HG03103 (cell line): ENCODE data around the gene POLG.

Experiments used
- ATAC-seq: cut with Tn5 transposase; IDR thresholded peaks from one replicate; pipeline ENCODE4 v1.9.1; 2021; ENCODE audit warnings: low read depth; ENCODE audit not compliant: unreplicated experiment

The POLG gene

DNA sequence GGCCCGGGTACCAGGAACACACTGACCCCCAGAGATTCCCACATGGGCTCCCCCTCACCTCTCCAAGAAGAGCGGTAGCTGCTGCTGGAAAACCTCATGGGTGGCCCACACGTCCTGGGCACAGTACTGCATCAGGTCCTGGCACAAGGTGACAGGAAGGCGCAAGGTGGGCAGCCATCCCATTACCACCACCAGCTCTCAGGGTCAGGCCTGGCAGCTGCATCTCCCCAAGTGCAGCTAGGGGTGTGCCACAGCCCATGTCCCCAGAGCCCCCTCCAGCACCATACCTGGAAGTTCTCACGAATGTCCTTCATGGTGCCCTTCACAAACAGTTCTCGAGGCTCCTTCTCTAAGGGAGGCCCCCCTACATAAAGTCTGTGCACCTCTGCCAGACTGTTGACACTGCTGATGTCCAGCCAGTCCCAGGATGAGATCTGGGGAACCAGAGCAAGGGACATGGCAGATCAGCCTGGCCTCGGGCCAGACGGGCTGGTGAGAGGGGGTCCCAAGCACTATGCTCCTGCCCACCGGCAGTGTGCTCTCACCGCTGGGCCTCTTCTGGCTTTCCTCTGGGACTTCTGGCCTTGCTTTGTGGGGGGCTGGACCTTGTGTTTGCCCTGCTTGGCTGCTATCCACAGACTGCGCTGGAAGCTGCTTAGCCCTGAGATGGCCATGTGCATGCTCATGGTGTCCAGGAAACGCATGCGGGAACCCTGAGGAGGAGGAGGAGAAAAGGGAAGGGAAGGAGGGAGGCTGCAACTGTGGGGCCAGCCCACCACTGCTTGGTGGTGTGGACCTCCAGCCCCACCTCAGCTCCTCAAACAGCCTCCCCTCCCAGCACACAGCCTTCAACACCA lies 6.0 kb downstream of the POLG start:
- ATAC-seq: no peak

DNA sequence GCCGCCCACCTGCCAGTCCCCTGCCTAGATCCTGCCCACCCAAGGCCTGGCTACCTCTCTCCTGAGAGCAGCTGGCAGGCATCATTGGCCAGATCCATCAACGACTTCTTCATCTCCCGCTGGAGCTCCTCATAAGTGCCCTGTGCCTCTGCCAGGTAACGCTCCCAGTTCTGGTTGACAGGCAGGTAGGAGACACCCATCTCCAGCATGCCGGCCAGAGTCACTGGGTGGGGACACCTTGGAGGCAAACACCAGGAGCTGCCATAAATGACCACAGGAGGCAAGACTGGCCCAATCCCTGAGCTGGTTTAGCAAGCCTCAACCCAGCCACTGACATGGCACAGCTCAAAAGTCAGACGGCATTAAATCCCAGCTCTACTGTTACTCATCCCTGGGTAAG lies 7.5 kb downstream of the POLG start:
- no peak for ATAC-seq

DNA sequence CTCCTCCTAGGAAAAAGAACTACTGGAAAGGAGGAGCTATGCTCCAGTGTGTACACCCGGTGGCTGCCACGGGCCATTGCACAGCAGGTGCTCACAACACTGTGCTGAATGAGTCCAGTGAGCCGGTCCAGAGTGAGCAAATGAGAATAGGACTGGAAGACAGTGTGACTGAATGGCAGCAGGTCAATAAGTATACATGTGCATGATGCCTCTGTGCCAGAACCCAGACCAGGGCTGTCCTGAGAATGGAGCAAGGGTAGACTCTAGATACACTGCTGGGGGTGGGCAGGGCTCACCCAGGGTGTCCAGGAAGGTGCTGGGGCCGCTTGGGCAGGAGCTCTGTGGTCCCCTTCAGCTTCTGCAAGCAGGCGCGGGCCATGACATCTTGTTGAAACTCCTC lies 8.3 kb downstream of the POLG start:
- ATAC-seq: no peak

DNA sequence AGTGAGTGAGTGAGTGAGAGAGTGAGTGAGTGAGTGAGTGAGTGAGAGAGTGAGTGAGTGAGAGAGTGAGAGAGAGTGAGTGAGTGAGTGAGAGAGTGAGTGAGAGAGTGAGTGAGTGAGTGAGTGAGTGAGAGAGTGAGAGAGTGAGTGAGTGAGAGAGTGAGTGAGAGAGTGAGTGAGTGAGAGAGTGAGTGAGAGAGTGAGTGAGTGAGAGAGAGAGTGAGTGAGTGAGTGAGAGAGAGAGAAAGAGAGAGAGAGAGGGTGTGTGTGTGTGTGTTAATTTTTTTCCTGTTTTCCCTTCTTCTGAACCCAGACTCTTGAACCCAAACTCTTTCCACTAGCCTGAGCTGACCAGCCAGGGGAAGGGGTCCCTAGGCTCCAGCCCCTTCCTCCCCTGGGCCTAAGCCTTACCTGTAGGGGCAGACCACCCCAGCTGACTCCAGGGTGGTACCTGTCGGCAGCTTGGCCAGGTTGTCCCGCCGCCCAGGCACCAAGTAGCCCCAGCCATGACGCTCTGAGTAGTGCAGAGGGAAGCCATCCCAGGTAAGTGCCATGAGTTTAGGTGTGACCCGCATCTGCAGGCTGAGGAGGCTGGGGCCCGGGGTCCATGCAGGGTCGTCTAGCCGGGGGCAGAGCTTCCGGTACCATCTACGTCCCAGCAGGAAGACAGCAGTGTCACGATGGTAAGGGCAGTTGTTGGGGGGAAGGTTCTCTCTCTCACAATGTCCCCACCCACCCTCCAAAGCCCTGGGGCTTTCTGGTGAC lies 9.4 kb downstream of the POLG start:
- ATAC-seq: no peak

DNA sequence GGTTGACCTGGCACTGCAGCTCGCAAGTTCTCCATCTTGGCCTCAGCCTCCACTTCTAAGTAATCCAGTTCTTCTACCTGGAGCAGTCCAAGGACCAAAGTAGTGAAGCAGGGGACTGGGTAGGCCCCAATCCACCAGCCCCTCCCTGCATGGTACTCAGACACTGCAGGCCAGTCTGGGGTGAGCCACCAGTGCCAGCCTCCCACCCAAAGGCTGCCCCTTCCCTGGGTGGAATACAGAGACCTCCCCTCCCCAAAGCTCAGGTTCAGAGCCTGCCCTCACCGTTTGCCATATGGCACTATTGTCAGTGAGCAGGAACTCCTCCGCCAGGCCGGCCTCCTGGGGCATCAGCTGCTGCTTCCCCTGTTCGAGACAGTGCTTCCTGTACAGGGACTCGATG lies 10.8 kb downstream of the POLG start:
- ATAC-seq: no peak

DNA sequence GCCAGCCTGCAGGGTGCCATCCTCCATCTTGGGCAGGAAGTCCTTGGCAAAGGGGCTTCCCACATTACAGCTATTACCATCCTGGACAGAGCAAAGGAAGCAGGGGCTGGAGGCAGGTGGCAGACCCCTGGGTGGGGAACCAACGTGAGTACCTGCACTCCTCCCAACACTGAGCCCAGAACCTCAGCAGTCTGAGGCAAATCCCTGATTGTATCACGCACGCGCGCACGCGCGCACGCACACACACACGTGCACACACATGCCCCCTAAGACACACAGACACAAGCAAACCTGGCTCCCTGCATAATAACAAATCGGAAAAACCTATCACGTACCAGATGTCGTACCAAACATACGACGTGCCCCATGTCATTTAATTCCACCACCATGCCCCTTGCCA lies 11.8 kb downstream of the POLG start:
- ATAC-seq: no peak

DNA sequence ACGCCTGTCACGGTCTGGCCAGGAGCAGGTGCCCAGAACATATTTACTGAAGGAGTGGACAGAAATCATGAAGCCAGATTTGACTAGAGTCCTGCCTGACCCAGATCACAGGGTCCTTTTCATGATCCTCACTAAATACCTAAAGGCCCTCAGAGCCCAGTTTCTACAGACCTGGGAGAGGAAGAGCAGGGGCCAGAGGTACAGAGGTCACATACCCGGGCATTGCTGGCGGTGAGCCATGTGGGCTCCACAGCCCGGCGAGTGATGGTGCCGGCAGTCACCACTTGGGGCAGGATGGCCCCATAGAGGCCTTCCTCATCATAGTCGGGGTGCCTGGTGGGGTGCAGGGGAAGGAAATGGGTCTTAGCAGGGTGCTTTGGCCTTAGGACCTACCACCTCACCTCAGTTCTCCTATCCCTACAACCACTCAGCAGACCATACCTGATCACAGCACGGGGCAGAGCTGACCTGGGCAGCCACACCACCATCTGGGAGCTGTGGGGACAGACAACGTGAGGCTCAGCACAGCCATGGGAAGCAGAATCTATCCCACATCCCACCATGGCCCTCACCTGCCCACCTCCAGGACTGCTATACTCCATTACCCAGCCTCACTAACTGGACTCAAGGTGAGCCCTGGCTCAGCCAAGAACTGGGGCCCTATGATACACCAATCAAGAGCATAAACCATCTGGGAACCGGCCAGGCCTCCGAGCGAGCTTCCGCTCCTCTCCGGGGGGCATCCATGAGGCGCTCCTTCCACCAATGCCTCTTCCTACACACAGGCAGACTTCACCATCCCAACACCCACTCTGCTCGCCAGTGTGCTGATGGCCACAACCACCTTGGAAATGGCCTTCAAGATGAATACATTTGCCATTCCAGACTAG lies 12.9 kb downstream of the POLG start:
- no peak for ATAC-seq

DNA sequence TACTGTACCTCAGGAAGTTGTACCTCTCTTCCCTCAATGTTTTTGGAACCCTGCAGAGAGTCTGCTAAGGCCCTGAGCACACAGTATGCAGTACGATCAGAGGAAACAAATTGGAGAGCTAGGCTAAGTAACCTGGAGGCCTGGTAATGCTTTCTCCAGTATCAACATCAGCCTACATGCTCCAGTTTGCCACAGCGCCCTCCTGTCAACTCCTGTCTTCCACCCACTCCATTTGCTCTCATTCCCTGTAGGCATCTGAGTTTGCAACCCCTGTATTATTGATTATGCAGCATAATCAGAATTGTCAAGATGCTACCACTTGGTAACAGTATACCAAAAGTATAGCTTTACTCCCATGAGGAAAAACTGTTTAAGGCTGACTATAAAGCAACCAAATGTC lies 14.4 kb downstream of the POLG start:
- ATAC-seq: no peak

DNA sequence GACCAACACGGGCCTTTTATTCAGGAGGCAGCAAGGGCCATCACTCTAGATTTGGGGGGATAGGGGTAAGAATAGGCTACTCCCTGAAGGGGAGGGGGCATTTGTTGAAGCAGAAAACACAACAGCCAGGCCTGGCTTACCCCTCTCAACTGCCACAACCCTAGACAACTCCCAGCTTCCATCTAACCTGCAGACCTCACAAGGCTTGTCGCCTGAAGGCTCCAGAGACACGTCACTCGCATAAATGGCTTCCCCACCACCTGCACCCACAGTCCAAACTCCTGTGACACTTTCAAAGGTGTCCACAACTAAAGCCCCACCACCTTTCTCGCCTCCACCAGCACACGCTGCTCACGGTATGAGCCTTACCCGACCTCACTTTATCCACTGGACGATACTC lies 14.9 kb downstream of the POLG start:
- no peak for ATAC-seq

DNA sequence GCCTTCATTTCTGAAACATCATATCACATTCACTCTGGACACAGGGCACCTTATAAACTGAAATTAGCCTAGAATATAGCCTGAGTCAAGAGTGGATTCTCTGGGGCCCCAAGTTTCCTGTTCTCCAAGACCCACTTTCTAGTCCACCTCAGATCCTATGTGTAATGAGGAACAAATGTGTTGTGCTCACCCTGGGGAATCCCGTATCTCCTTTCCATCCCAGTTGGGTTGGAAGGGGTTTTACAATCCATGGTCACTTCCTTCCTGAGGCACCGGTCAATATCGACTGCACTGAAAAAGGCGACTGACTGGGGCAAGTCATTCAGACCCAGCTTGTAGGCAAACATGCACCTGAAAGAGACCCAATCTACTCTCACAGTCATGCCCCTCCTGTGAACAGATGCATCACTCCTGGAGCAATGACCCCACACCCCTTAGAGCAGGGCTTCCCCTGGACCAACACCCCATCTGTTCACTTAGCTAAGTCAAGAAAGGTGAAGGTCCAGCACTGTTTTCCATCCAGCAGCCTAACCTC lies 17.4 kb downstream of the POLG start:
- ATAC-seq: no peak

DNA sequence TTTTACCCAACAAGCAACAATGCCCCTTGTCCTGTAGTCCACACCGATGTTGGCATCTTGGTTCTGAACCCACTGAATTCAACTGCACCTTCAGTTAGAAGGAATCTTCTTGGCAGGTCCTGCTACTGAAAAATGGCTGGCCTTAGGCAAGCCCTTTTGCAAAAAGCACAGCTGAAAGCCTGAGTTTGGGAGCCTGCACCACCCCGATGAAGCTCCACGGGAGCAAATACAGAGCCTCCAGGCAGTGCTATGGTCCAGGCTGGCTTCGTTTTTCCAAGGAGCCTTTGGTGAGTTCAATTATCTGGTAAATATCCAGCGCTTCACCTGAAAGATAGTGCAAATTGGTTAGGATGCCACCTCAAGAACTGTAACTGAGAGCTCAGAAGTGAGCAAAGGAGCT lies 18.1 kb downstream of the POLG start:
- no peak for ATAC-seq

DNA sequence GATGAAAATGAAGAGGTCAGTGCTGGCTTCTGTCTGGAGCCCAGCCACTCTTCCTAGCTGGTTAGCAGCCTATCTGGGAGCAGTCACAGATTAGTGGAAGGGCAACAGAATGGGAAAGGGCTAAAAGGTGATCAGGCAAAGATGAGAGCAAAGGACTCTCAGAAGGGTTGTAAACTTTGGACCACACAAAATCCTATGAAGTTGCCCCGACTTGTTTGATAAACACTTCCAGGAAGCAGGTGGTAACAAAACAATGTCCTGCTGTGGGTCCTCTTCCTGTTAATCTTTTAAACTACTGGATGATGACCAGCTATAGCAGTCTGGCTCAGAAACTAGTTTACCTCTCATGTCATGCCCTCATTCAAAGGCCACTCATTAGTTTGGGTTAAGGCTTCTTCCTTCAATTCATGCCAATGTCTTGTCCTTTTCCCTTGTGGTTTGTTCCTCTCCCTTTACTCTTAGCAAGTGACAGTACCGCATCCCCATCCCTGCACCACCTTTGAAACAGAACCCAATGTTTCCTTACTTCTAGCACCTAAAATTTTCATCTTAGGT lies 19.2 kb downstream of the POLG start:
- ATAC-seq: no peak

DNA sequence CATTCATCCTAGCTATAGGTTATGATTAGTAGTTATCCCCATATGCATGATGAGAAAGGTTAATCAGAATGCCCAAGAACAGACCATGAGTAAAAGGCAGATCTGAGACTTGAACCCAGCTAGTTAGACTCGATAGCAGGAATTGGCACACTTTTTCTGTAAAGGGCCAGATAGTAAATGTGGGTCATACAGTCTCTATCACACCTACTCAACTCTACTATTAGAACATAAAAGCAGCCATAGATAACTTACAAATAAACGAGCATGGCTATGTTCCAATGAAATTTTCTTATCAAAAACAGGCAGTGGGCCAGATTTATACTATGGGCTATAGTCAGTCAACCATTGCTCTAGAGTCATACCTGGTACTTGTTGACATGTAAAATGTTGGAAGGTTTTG lies 24.6 kb downstream of the POLG start:
- ATAC-seq: no peak

DNA sequence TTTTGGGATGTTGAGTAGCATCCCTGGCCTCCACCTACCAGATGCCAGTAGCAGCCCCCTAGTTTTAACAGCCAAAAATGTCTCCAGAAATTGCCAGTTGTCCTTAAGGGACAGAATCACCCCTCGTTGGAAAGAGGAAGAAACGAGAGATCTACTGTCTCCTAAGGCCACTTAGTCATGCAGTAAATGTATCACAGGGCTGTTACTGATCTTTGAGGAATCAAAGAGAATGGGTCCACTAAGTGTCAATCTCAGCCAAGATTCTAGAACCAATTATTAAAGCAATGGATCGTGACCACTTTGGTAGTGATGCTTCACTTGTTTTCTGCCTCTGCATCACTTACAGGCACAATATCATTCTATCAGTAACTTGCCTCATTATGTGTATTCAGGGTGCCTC lies 26.4 kb downstream of the POLG start:
- no peak for ATAC-seq

DNA sequence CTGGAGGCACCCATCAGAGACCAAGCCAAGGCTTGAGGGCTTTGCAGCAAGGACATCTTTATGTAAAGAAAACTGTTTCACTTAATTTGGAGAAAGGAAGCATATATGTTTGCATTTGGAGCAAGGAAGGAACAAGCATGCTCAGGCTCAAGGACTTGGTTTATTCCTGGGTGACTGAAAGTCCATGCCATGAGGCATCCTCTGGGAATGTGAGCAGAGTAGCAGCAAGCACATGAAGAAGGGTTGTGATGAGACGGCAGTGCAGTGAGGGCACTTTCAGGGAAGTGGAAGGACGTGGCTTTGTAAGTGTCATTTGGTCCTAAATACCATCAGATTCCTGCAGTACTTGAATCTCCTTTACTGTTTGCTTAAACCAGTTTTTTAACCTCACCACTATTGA lies 26.8 kb downstream of the POLG start:
- no peak for ATAC-seq

DNA sequence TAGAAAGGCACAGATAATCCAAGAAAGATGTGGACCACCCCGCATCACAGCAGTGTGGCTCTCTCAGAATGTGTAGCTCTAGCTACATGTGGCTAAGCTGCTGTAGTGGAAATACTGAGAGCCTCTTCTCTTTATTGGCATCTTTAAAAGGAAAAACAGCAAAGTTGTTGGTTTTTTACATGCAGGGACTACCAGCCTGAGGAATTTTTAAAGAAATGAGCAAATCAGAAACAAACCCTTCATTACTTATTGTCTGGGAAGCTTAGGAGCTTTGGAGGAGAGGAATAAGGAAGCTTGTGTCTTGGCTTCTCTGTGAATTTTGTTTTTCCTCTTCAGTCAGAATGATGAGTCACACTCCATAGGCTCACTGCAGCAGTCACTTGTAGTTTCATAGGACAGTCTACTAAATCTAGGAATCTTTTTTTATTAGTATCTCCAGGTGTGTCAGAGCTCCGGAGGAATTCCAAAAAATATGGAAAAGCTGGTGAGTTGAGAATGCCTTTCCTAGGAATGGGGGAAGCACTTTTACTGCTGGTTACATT lies 27.5 kb downstream of the POLG start:
- no peak for ATAC-seq

DNA sequence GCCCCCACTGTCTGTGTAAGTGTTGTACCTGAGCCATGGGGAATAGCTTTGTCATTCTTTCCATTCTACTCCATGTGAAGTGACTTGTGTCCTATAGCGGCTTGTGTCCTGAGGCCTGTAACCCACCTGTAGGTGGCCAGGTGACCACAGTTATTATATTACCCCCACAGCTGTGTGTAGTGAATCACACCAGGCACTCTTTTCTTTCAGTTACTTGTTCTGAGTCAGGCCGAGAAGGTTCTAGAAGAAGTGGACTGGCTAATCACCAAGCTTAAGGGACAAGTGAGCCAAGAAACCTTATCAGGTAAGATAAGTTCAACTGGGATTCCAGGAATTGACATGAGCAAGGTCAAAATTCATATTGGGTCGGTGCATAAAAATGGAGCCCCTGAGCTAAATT lies 29.2 kb downstream of the POLG start:
- ATAC-seq: no peak

DNA sequence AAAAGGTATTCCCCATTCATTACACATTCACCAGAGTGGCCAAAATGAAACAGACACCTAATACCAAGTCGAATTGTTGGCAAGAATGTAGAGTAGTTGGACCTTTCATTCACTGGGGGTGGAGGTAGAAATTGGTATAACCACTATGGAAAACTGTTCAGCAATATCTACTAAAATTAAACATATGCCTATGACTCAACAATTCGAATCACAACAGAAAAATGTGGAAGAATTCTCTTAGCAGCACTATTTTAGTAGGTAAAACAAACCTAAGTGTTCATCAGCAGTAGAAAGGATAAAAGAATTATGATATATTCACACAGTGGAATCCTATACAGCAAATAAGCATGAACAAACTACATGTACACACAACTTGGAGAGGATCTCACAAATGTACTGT lies 30.6 kb downstream of the POLG start:
- ATAC-seq: no peak

DNA sequence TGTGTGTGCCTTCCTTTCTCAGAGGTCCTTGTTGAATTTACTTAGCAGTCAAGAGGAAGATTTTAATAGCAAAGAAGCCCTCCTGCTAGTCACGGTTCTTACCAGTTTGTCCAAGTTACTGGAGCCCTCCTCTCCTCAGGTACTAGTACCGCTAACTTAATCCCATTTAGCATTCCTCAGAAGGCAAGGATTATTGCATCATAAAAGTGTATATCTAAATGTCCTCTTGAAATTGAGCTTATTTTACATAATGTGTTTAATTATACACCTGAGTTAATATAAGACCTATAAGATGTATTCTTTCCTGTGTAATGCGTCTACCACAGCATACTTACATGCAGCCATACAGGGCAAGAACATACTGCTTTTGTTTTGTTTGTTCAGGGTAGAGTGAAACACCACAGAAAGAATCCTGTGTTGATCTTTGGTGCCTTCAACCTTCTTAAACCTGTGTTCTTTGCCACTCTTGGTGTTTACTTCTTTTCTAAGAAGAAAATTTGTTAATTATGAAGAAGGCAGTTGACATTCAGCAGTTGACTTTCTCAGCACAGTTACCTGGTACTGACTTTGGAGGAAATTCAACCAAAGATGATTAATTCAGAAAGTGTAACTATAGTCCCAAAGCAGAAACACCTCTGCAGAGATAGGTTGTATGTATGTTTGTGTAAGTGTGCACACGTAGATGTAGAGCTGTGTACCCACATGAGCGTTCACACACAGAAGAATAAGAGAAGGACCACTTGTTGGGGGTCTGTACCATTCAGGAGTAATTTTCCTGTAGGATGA lies 33.1 kb downstream of the POLG start:
- no peak for ATAC-seq

DNA sequence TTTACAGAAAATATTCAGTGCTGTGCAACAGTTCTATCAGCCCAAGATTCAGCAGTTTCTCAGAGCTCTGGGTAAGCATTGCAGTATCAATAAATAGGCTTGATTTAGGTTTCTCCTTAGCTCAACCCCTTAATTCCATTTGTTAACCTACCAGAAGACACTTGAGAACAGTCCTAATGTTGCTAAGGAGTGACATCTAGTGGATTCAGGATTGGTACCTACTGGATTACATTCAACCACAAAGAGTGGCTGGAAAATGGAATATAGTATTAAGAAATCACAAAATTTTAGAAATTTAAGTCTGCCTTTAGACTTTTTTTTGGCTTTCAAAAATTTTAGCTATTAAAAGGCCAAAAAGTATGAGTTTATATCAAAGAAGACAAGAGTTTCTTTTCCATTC lies 34.7 kb downstream of the POLG start:
- ATAC-seq: no peak
